ENCODE data around the gene FMC1.

DNA sequence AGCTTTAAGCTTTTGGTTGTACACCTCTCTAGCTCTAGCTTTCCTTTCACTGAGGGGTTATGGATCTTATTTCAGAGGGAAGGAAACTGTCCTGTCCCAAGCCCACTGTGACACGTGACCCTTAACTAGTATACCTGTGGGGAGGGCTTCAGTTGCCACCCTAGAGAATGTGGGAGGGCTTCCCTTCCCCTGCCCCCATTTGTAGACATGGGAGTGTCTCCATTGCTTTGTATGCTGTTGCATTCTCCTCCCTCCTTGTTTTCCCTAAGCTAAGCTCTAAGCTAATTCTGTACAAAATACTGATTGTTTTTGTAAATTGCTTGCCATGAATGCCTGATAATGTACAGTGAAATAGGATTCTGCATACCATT is 29.8 kb downstream of the FMC1 start:
- TF ChIP-seq, protein P1, sequence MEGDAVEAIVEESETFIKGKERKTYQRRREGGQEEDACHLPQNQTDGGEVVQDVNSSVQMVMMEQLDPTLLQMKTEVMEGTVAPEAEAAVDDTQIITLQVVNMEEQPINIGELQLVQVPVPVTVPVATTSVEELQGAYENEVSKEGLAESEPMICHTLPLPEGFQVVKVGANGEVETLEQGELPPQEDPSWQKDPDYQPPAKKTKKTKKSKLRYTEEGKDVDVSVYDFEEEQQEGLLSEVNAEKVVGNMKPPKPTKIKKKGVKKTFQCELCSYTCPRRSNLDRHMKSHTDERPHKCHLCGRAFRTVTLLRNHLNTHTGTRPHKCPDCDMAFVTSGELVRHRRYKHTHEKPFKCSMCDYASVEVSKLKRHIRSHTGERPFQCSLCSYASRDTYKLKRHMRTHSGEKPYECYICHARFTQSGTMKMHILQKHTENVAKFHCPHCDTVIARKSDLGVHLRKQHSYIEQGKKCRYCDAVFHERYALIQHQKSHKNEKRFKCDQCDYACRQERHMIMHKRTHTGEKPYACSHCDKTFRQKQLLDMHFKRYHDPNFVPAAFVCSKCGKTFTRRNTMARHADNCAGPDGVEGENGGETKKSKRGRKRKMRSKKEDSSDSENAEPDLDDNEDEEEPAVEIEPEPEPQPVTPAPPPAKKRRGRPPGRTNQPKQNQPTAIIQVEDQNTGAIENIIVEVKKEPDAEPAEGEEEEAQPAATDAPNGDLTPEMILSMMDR (IDR thresholded peaks at IDR 0.05; ENCODE audit: low read depth, low read length) = no peak
- no peak for TF ChIP-seq EZH2phosphoT487 (IDR thresholded peaks at IDR 0.05; ENCODE audit: low read depth)

All from OCI-LY3 (cell line).